OCI-LY1 (cell line): ENCODE results near the gene DDR2.

Experiments used
- H2AFZ ChIP-seq: fragments of 200-600 bp; sonication (generic), shearing (Covaris generic); 2 replicates; pipeline ENCODE4 v1.6.0; 2014; ENCODE audit warnings: antibody characterized with exemption, mild to moderate bottlenecking, low read length
- H3F3A ChIP-seq: fragments of 200-600 bp; sonication (generic), shearing (Covaris generic); 2 replicates; pipeline ENCODE4 v1.6.0; 2014; ENCODE audit warnings: mild to moderate bottlenecking, antibody characterized with exemption, low read length, moderate library complexity; ENCODE audit not compliant: insufficient read depth
- H3K27ac ChIP-seq: fragments of 200-600 bp; sonication (generic); 2 replicates; pipeline ENCODE4 v1.5.1; 2014; ENCODE audit warnings: low read length, mixed run types, mild to moderate bottlenecking, low read depth; ENCODE audit not compliant: poor library complexity, severe bottlenecking
- H3K27me3 ChIP-seq: fragments of 200-600 bp; sonication (generic); 2 replicates; pipeline ENCODE4 v1.6.0; 2014; ENCODE audit warnings: antibody characterized with exemption, mild to moderate bottlenecking, low read length, moderate library complexity; ENCODE audit not compliant: insufficient read depth
- H3K36me3 ChIP-seq: fragments of 200-600 bp; sonication (generic); 2 replicates; pipeline ENCODE4 v1.6.1; 2014; ENCODE audit warnings: mild to moderate bottlenecking, antibody characterized with exemption, low read length, moderate library complexity, mixed read lengths; ENCODE audit not compliant: insufficient read depth
- H3K4me1 ChIP-seq: fragments of 200-600 bp; sonication (generic); 2 replicates; pipeline ENCODE4 v1.5.1; 2014; ENCODE audit warnings: mild to moderate bottlenecking, low read length, moderate library complexity; ENCODE audit not compliant: insufficient read depth, severe bottlenecking
- H3K4me2 ChIP-seq: fragments of 200-600 bp; sonication (generic), shearing (Covaris generic); 2 replicates; pipeline ENCODE4 v1.6.1; 2014; ENCODE audit warnings: low read length
- H3K4me3 ChIP-seq: fragments of 200-600 bp; sonication (generic); 2 replicates; pipeline ENCODE4 v1.5.1; 2014; ENCODE audit warnings: low read length, low read depth, mild to moderate bottlenecking, mixed read lengths; ENCODE audit not compliant: poor library complexity, severe bottlenecking
- H3K79me2 ChIP-seq: fragments of 200-600 bp; shearing (Covaris generic); 2 replicates; pipeline ENCODE4 v1.6.1; 2016; ENCODE audit warnings: mixed run types, low read length, mixed read lengths; ENCODE audit not compliant: insufficient read depth
- H3K9ac ChIP-seq: fragments of 200-600 bp; sonication (generic), shearing (Covaris generic); 2 replicates; pipeline ENCODE4 v1.6.1; 2014; ENCODE audit warnings: mild to moderate bottlenecking, low read length, mixed read lengths
- H3K9me2 ChIP-seq: fragments of 200-600 bp; sonication (generic), shearing (Covaris generic); 2 replicates; pipeline ENCODE4 v1.6.1; 2014; ENCODE audit warnings: low read depth, mild to moderate bottlenecking, low read length, mixed read lengths
- H3K9me3 ChIP-seq: fragments of 200-600 bp; shearing (Covaris generic); 2 replicates; pipeline ENCODE4 v1.6.1; 2014; ENCODE audit warnings: low read length, mixed read lengths
- H4K20me1 ChIP-seq: fragments of 200-600 bp; sonication (generic), shearing (Covaris generic); 2 replicates; pipeline ENCODE4 v1.6.0; 2016; ENCODE audit warnings: mild to moderate bottlenecking, low read length; ENCODE audit not compliant: insufficient read depth
- EZH2 ChIP-seq: fragments of 200-600 bp; sonication (generic), shearing (Covaris generic); IDR thresholded peaks from 2 replicates; pipeline ENCODE4 v1.8.0; 2017; ENCODE audit warnings: borderline replicate concordance, mixed run types, mild to moderate bottlenecking, antibody characterized with exemption, low read length, moderate library complexity, mixed read lengths
- TF ChIP-seq, protein P1 (sequence below): fragments of 200-600 bp; sonication (generic), shearing (Covaris generic); IDR thresholded peaks from 2 replicates; pipeline ENCODE4 v1.5.1; 2017; ENCODE audit warnings: mild to moderate bottlenecking, antibody characterized with exemption, low read length, moderate library complexity, mixed read lengths

DDR2 gene

DNA sequence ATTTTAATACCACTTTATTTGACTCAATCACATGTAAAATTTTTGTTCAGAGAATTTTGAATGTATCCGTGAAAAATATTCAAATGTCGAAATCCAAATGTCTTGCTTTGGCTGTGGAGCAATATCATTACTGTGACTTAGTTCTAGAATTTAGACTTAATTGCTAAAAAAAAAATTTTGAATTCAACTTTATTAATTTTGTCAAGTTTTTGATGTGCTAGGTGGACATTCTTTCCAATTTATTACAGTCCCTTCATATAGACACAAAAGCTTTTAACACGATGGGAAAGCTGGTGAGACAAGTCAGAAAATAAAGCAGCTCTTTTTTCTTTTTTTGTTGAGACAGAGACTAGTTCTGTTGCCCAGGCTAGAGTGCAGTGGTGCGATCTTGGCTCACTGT is 62.6 kb downstream of the DDR2 start:
- no peaks in the 10 kb centered on the region for H3K9me2 ChIP-seq

DNA sequence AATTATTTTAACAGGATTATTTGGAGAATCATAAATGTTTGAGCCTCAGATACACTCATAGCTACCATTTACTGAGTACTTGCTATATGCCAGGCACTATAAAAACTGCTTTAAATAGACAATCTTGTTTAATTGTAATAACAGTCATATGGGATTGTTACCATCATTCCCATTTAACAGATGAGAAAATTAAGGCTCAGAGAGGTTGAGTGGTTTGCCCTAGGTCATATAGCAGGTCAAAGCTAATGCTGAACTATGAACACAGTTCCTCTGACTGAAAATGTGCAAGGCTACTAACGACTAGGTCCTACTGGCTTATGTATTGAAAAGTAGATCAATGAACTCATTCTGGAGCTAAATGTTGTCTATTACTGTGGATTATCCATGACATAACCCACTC is 63.4 kb downstream of the DDR2 start:
- H3K9ac ChIP-seq: no peak overlapping the region
- H4K20me1 ChIP-seq: no peaks in the 10 kb centered on the region
- H2AFZ ChIP-seq: no peak overlapping the region
- no peaks in the 10 kb centered on the region for H3F3A ChIP-seq
- H3K4me1 ChIP-seq: no peaks in the 10 kb centered on the region
- no peak overlapping the region for H3K4me3 ChIP-seq
- no peaks in the 10 kb centered on the region for H3K36me3 ChIP-seq
- no peaks in the 10 kb centered on the region for H3K9me2 ChIP-seq
- no peaks in the 10 kb centered on the region for H3K9me3 ChIP-seq
- no peaks in the 10 kb centered on the region for H3K27me3 ChIP-seq
- no peak for TF ChIP-seq EZH2
- TF ChIP-seq, protein P1, sequence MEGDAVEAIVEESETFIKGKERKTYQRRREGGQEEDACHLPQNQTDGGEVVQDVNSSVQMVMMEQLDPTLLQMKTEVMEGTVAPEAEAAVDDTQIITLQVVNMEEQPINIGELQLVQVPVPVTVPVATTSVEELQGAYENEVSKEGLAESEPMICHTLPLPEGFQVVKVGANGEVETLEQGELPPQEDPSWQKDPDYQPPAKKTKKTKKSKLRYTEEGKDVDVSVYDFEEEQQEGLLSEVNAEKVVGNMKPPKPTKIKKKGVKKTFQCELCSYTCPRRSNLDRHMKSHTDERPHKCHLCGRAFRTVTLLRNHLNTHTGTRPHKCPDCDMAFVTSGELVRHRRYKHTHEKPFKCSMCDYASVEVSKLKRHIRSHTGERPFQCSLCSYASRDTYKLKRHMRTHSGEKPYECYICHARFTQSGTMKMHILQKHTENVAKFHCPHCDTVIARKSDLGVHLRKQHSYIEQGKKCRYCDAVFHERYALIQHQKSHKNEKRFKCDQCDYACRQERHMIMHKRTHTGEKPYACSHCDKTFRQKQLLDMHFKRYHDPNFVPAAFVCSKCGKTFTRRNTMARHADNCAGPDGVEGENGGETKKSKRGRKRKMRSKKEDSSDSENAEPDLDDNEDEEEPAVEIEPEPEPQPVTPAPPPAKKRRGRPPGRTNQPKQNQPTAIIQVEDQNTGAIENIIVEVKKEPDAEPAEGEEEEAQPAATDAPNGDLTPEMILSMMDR: no peak
- no peak overlapping the region for H3K4me2 ChIP-seq
- no peaks in the 10 kb centered on the region for H3K79me2 ChIP-seq
- no peak overlapping the region for H3K27ac ChIP-seq

More for the DNA sequence above, 62.6 kb downstream of the DDR2 start:
- H3K79me2 ChIP-seq: no peaks in the 10 kb centered on the region
- TF ChIP-seq, protein P1: no peak
- no peak for TF ChIP-seq EZH2
- H3K9ac ChIP-seq: no peak overlapping the region
- no peaks in the 10 kb centered on the region for H3K9me3 ChIP-seq
- no peaks in the 10 kb centered on the region for H3K27me3 ChIP-seq
- H2AFZ ChIP-seq: no peak overlapping the region
- no peaks in the 10 kb centered on the region for H3K4me1 ChIP-seq
- H3K36me3 ChIP-seq: no peaks in the 10 kb centered on the region
- no peaks in the 10 kb centered on the region for H3F3A ChIP-seq
- no peaks in the 10 kb centered on the region for H4K20me1 ChIP-seq
- H3K27ac ChIP-seq: no peak overlapping the region
- H3K4me2 ChIP-seq: no peak overlapping the region
- H3K4me3 ChIP-seq: no peak overlapping the region

GRCh38 chr1:162696286-162696862 is 64.1 kb downstream of the DDR2 start:
- Histone ChIP-seq H3K79me2 (no peaks in the 10 kb centered on the region), H3K9ac (no peak overlapping the region)

More at GRCh38 chr1:162696286-162696862, 64.1 kb downstream of the DDR2 start:
- H3K36me3 ChIP-seq: no peaks in the 10 kb centered on the region
- no peak overlapping the region for H3K4me3 ChIP-seq
- no peak overlapping the region for H3K27ac ChIP-seq
- H3F3A ChIP-seq: no peaks in the 10 kb centered on the region
- no peaks in the 10 kb centered on the region for H3K4me1 ChIP-seq
- no peak overlapping the region for H2AFZ ChIP-seq
- H3K4me2 ChIP-seq: no peak overlapping the region
- no peaks in the 10 kb centered on the region for H3K27me3 ChIP-seq
- H4K20me1 ChIP-seq: no peaks in the 10 kb centered on the region
- no peaks in the 10 kb centered on the region for H3K9me3 ChIP-seq
- TF ChIP-seq, protein P1: no peak
- no peak for TF ChIP-seq EZH2
- H3K9me2 ChIP-seq: no peaks in the 10 kb centered on the region
